ENCODE measurements around the gene NEURL3.

- TF ChIP-seq CTCF (IDR thresholded peaks at IDR 0.05) = no peak
- TF ChIP-seq POLR2A (IDR thresholded peaks at IDR 0.05) = no peak
Observed at GRCh38 chr2:96550787-96551604, 45.8 kb upstream of the NEURL3 start.

Measured in esophagus squamous epithelium (tissue), 4 donors.